Left ventricle myocardium inferior (tissue), 1 donor: Measurements from ENCODE around the gene NEK7. TPM values are rescaled to one million over a fixed set of nuclear protein-coding genes. Genes with fewer than 3 reads are reported as not detected.

Source experiments
- DNase-seq: peaks from one replicate; pipeline ENCODE4 v3.0.0-alpha.2; 2020
- H3K27ac ChIP-seq: fragments of 200-600 bp; replicated peaks from 2 replicates; pipeline ENCODE4 v1.8.0; 2021
- H3K27me3 ChIP-seq: fragments of 200-600 bp; 2 replicates; pipeline ENCODE4 v1.8.0; 2021; ENCODE audit warnings: low read depth
- H3K36me3 ChIP-seq: fragments of 200-600 bp; 2 replicates; pipeline ENCODE4 v1.8.0; 2021
- H3K4me1 ChIP-seq: fragments of 200-600 bp; 2 replicates; pipeline ENCODE4 v1.8.0; 2021
- H3K4me3 ChIP-seq: fragments of 200-600 bp; 2 replicates; pipeline ENCODE4 v1.8.0; 2021; ENCODE audit warnings: mild to moderate bottlenecking, moderate library complexity
- H3K9me3 ChIP-seq: fragments of 200-600 bp; replicated peaks from 2 replicates; pipeline ENCODE4 v1.8.0; 2021
- CTCF ChIP-seq: fragments of 200-600 bp; IDR thresholded peaks from 2 replicates; pipeline ENCODE4 v1.8.0; 2021; ENCODE audit warnings: antibody characterized with exemption, mild to moderate bottlenecking, borderline replicate concordance
- intact Hi-C: fragments of 100-400 bp; cut with micrococcal nuclease; formaldehyde crosslinking; loops from one replicate; pipeline ENCODE4 v1.11.0; 2022
- total RNA-seq: library from RNA; stranded (reverse); fragmentation: NEBNext Ultra II Directional; extraction: Animal tissue kit (Norgen Biotek cat#: 25700); gene quantifications from one replicate; pipeline ENCODE4 v1.2.1, GENCODE V29; 2021
- donor health status: DM: no; HTN: yes; CAD: no; lungs with severe emphysema.

Gene NEK7
- total RNA-seq, 1 donor from 2014 or later, result 254 TPM

GRCh38 chr1:198176179-198176578 is 19.4 kb downstream of the NEK7 start:
- TF ChIP-seq CTCF, result no peak
- H3K4me3 ChIP-seq, result no peak overlapping the region
- DNase-seq, result no peak
- H3K9me3 ChIP-seq, result no peaks in the 10 kb centered on the region
- peaks cover 100% of the 10 kb centered on the region for H3K4me1 ChIP-seq
- H3K27me3 ChIP-seq, result no peaks in the 10 kb centered on the region
- intact Hi-C loops, result loop anchor here (5.0 kb wide), 1 partner anchor 61 kb away; no protein-coding TSS in a partner anchor
- no peak overlapping the region for H3K27ac ChIP-seq
- no peaks in the 10 kb centered on the region for H3K36me3 ChIP-seq

GRCh38 chr1:198177546-198177945 is 20.7 kb downstream of the NEK7 start:
- H3K4me3 ChIP-seq, result no peak overlapping the region
- no peaks in the 10 kb centered on the region for H3K9me3 ChIP-seq
- TF ChIP-seq CTCF, result no peak
- no peaks in the 10 kb centered on the region for H3K36me3 ChIP-seq
- peaks cover 100% of the 10 kb centered on the region for H3K4me1 ChIP-seq
- H3K27ac ChIP-seq, result peak overlapping the region; percentile 1
- intact Hi-C loops, result loop anchor here (5.0 kb wide), 1 partner anchor 60 kb away; no protein-coding TSS in a partner anchor
- no peak for DNase-seq
- no peaks in the 10 kb centered on the region for H3K27me3 ChIP-seq

GRCh38 chr1:198178615-198179014 is 21.8 kb downstream of the NEK7 start:
- Histone ChIP-seq H3K27ac (no peak overlapping the region), H3K4me3 (no peak overlapping the region), H3K27me3 (no peaks in the 10 kb centered on the region), H3K36me3 (no peaks in the 10 kb centered on the region), H3K9me3 (no peaks in the 10 kb centered on the region), H3K4me1 (peaks cover 100% of the 10 kb centered on the region)
- intact Hi-C loops, result loop anchor here (5.0 kb wide), 1 partner anchor 59 kb away; no protein-coding TSS in a partner anchor
- TF ChIP-seq CTCF, result no peak
- DNase-seq, result no peak

GRCh38 chr1:198179556-198179981 is 22.8 kb downstream of the NEK7 start:
- no peak for TF ChIP-seq CTCF
- peaks cover 96% of the 10 kb centered on the region for H3K4me1 ChIP-seq
- no peak for DNase-seq
- H3K27me3 ChIP-seq, result no peaks in the 10 kb centered on the region
- H3K36me3 ChIP-seq, result no peaks in the 10 kb centered on the region
- no peaks in the 10 kb centered on the region for H3K9me3 ChIP-seq
- intact Hi-C loops, result loop anchor here (5.0 kb wide), 1 partner anchor 58 kb away; no protein-coding TSS in a partner anchor
- H3K4me3 ChIP-seq, result no peak overlapping the region
- no peak overlapping the region for H3K27ac ChIP-seq

- H3K9me3 ChIP-seq, result no peaks in the 10 kb centered on the region
- DNase-seq, result no peak
- H3K36me3 ChIP-seq, result no peaks in the 10 kb centered on the region
- no peak for TF ChIP-seq CTCF
- no peak overlapping the region for H3K4me3 ChIP-seq
- H3K27ac ChIP-seq, result peak overlapping the region; percentile 10
- intact Hi-C loops, result no loop called here
- peaks cover 96% of the 10 kb centered on the region for H3K4me1 ChIP-seq
- H3K27me3 ChIP-seq, result no peaks in the 10 kb centered on the region
Measured at GRCh38 chr1:198183605-198184004, 26.8 kb downstream of the NEK7 start.
